K562 (cell line): ENCODE data around the gene SMCO1. TPM values are rescaled to one million over a fixed set of nuclear protein-coding genes. Genes with fewer than 3 reads are reported as not detected.

Source experiments
- ARID1B ChIP-seq: fragments of 450-650 bp; IDR thresholded peaks from 2 replicates; pipeline ENCODE4 v1.6.1; 2016; ENCODE audit warnings: antibody characterized with exemption, mild to moderate bottlenecking, inconsistent platforms
- ARNT ChIP-seq, 2 experiments: fragments of 450-650 bp; IDR thresholded peaks; 2 replicates each; pipeline ENCODE4 v1.6.1; 2016; ENCODE audit warnings: mild to moderate bottlenecking in 1 of 2
- ATF3 ChIP-seq, 2 experiments: fragments of 450-650 bp in 1 of 2; sonication (generic) in 1 of 2; formaldehyde crosslinking in 1 of 2; IDR thresholded peaks in 1 of 2; conservative IDR thresholded peaks in 1 of 2; 2 replicates each; pipeline versions ENCODE4 v1.6.1 to v1.8.1; 2016 to 2023; ENCODE audit warnings: mild to moderate bottlenecking in 2 of 2, moderate library complexity in 2 of 2, inconsistent platforms in 1 of 2, missing genetic modification reagents in 1 of 2
- ATF7 ChIP-seq: fragments of 450-650 bp; IDR thresholded peaks from 2 replicates; pipeline ENCODE4 v1.7.1; 2014; ENCODE audit warnings: mild to moderate bottlenecking, moderate library complexity
- BCOR ChIP-seq: fragments of 450-650 bp; IDR thresholded peaks from 2 replicates; pipeline ENCODE4 v1.6.1; 2016
- CHD4 ChIP-seq: fragments of 200-600 bp; sonication (generic); IDR thresholded peaks from 3 replicates; pipeline ENCODE4 v1.6.1; 2012; ENCODE audit warnings: low read depth, mild to moderate bottlenecking, mixed read lengths, low read length, inconsistent platforms; ENCODE audit not compliant: insufficient read depth, insufficient replicate concordance, poor library complexity, severe bottlenecking
- FOSL1 ChIP-seq: fragments of 200-800 bp; sonication (Bioruptor generic); conservative IDR thresholded peaks from 2 replicates; pipeline ENCODE4 v1.6.1; 2016; ENCODE audit warnings: missing genetic modification characterization, missing compliant biosample characterization
- HDAC6 ChIP-seq: IDR thresholded peaks from 2 replicates; pipeline ENCODE4 v1.6.1; 2012; ENCODE audit warnings: low read depth, mild to moderate bottlenecking, control low read depth, inconsistent platforms, low read length, moderate library complexity
- HLTF ChIP-seq: fragments of 450-650 bp; IDR thresholded peaks from 2 replicates; pipeline ENCODE4 v1.6.1; 2016
- MAFG ChIP-seq: fragments of 450-650 bp; conservative IDR thresholded peaks from 2 replicates; pipeline ENCODE4 v1.6.1; 2016; ENCODE audit warnings: missing genetic modification characterization, missing compliant biosample characterization
- MEIS2 ChIP-seq: fragments of 450-650 bp; IDR thresholded peaks from 2 replicates; pipeline ENCODE4 v1.6.1; 2014; ENCODE audit warnings: mild to moderate bottlenecking; ENCODE audit not compliant: partially characterized antibody
- NFRKB ChIP-seq: fragments of 450-650 bp; IDR thresholded peaks from 2 replicates; pipeline ENCODE4 v1.6.1; 2016; ENCODE audit warnings: low read depth
- PKNOX1 ChIP-seq: fragments of 450-650 bp; IDR thresholded peaks from 2 replicates; pipeline ENCODE4 v1.6.1; 2016
- POLR3G ChIP-seq: IDR thresholded peaks from 2 replicates; pipeline ENCODE4 v1.6.1; 2011; ENCODE audit not compliant: insufficient read length, insufficient replicate concordance; ENCODE audit errors: extremely low read depth
- VEZF1 ChIP-seq: fragments of 200-800 bp; sonication (Bioruptor generic); IDR thresholded peaks from 2 replicates; pipeline ENCODE4 v1.6.1; 2017; ENCODE audit warnings: missing genetic modification characterization, missing compliant biosample characterization
- ZHX1 ChIP-seq: fragments of 150-350 bp; conservative IDR thresholded peaks from 2 replicates; pipeline ENCODE4 v1.6.1; 2014; ENCODE audit warnings: low read length
- ZNF316 ChIP-seq: fragments of 450-650 bp; IDR thresholded peaks from 2 replicates; pipeline ENCODE4 v1.6.1; 2016
- ZNF592 ChIP-seq: fragments of 450-650 bp; IDR thresholded peaks from 2 replicates; pipeline ENCODE4 v1.6.1; 2017; ENCODE audit warnings: antibody characterized with exemption, mild to moderate bottlenecking
- polyA plus RNA-seq, 8 experiments: library from polyadenylated mRNA; depleted of rRNA in 4 of 8; stranded (reverse) in 5 of 8; unstranded in 3 of 8; fragments of >200 nt; fragmentation: Nextera tagmentation in 2 of 8; fragmentation: Illumina TruSeq in 1 of 8; extraction: Ambion mirVana in 2 of 8; extraction: Trizol in 1 of 8; gene quantifications; 2 replicates each; pipeline versions ENCODE4 v1.2.1 to v1.2.3, GENCODE V29; 2011 to 2014; ENCODE audit warnings: inconsistent platforms in 1 of 8, missing spikeins in 1 of 8
- total RNA-seq, 7 experiments: library from RNA; depleted of rRNA in 6 of 7; stranded (reverse); fragments of >200 nt in 6 of 7; fragmentation: Illumina TruSeq in 2 of 7; extraction: Trizol in 2 of 7; gene quantifications; 2 replicates each; pipeline versions ENCODE4 v1.2.1 to v1.2.3, GENCODE V29; 2011 to 2021; ENCODE audit warnings: low replicate concordance in 1 of 7

The SMCO1 gene
- total and polyA plus RNA-seq, 9 of the 15 experiments (the other 6 are each of a cell fraction or from before 2014, with no cell fraction given), result 0.05 to 0.35 (median 0.12) TPM; not detected in 5

GRCh38 chr3:196563721-196564225 is 48.6 kb upstream of the SMCO1 start (continued):
- TF ChIP-seq HLTF, result no peak
- TF ChIP-seq ATF3 (IDR thresholded peaks at IDR 0.05), result peak; percentile 85
- no peak for TF ChIP-seq ATF3 (CRISPR knock-in tag; conservative IDR thresholded peaks at IDR 0.05)
- peak; percentile 23 for TF ChIP-seq MEIS2
- TF ChIP-seq ARID1B, result peak; percentile 77
- no peak for TF ChIP-seq HDAC6
- peak; percentile 29; the same call in 1 of the 2 replicates for TF ChIP-seq ATF7
- peak; percentile 98 for TF ChIP-seq ZNF316
- TF ChIP-seq VEZF1, result peak; percentile 64
- no peak for TF ChIP-seq ZHX1
- peak; percentile 88 for TF ChIP-seq FOSL1 (tag)
- no peak for TF ChIP-seq CHD4
- peak; percentile 38; the same call in 1 of the 2 replicates for TF ChIP-seq BCOR
- TF ChIP-seq MAFG, result peak; percentile 75
- peak; percentile 30; the same call in 1 of the 2 replicates for TF ChIP-seq NFRKB
- no peak for TF ChIP-seq POLR3G
- 0 out of 4 replicates have a peak, but pooled peaks of 1 of the 2 experiments have one; percentile 27 for TF ChIP-seq ARNT (IDR thresholded peaks at IDR 0.05)
- peak; percentile 15; the same call in 1 of the 2 replicates for TF ChIP-seq ZNF592
- 0 out of 2 replicates have a peak, but pooled peaks have one; percentile 15 for TF ChIP-seq PKNOX1
